ENCODE results near the gene HDAC5.
"Not testable (repeated sequence)": the region's sequence is repeated elsewhere in the genome, so short reads cannot be mapped to it uniquely, and the experiment has no call there.

HDAC5 gene

GRCh38 chr17:44063704-44064639 lies 59.5 kb downstream of the HDAC5 start:
- no peak for DNase-seq

- no peak for DNase-seq
Observed at GRCh38 chr17:44062871-44063270, 60.6 kb downstream of the HDAC5 start.

DNA sequence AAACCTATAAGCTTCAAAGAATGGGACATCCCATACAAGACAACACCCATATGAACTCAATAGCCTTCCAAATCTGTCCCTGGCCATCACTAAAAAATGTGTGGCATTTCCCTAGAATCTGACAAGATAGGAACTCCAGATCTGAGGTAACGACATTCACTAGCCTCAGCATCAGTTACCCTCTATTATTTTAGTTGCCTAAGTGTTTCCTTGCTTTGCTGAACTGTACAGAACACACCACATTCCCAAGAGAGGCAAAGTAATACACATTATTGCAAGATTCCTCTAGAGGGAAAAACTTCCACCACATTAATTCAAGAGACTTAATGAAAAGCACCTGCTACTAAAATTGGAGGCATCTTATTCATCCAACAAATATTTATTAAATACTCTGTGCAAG lies 62.0 kb downstream of the HDAC5 start:
- DNase-seq = no peak

- no peak for DNase-seq
Observed at GRCh38 chr17:44059101-44059892, 64.1 kb downstream of the HDAC5 start.

DNA sequence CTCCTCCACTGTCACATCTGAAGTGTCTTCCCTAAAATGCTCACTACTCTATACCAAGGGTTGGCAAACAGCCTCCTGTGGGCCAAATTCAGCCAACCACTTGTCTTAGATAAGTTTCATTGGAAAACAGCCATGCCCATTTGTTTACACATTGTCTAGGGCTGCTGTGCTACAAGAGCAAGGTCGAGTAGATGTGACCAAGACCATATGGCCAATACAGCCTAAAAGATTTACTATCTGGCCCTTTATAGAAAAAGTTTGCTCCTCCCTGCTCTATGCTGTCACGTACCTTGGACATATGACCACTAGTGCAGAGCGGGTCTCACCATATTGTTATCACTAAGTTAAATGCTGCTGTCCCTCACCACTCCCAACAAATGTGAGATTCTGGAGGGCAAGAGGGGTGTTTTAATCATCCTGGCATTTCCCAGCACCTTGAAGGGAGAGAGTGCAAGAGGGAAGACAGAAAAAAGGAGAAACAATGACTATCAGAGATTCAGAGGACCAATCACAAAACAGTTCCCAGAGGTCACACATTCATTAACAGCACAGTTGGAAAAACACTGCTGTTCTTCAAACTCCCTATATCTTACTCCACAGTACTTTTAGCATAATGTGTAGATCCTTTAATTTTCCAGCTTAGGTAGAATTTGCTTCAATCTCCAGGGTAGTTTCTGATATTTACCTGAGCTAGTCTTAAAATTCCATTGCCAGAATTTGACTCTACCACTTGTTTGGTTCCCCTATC lies 70.1 kb downstream of the HDAC5 start:
- no peak for DNase-seq

GRCh38 chr17:44049294-44050060 lies 74.0 kb downstream of the HDAC5 start:
- no peak for DNase-seq

- not testable (repeated sequence) for DNase-seq
Observed at GRCh38 chr17:44046893-44047292, 76.5 kb downstream of the HDAC5 start.

DNA sequence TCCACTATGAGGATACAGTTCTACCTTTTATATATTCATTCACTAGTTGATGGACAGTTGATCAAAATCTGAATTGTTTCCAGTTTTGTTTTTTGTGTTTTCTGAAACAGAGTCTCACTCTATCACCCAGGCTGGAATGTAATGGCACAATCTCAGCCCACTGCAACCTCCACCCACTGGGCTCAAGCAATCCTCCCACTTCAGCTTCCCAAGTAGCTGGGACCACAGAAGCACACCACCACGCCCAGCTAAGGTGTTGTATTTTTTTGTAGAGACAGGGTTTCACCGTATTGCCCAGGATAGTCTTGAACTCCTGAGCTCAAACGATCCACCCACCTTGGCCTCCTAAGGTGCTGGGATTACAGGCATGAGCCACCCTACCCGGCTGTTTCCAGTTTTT lies 78.0 kb downstream of the HDAC5 start:
- DNase-seq = no peak

- DNase-seq = no peak
Observed at GRCh38 chr17:44044071-44044470, 79.4 kb downstream of the HDAC5 start.

- DNase-seq = no peak
Observed at GRCh38 chr17:44043272-44043696, 80.2 kb downstream of the HDAC5 start.

- no peak for DNase-seq
Observed at GRCh38 chr17:44039829-44040635, 83.4 kb downstream of the HDAC5 start.

- DNase-seq = no peak
Observed at GRCh38 chr17:44038604-44039011, 84.8 kb downstream of the HDAC5 start.

DNA sequence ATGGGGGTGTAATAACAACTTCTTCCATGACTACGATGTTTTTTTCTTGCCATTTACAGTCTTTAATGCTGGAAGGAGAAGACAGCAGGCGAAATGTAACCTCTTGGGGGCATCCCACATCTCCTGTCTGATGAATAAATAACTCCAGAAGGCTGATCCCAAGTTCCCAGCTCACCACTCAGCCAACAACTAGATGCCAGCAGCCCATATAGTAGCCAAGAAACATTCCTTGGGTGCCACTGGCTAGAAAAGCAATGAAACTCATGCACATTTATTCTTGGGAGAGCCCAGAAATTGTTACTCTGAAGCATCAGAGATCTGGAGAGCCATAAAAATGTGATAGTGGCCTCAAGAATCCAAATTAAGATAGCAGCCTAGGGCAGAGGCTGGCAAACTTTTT lies 86.0 kb downstream of the HDAC5 start:
- no peak for DNase-seq

- DNase-seq = not testable (repeated sequence)
Observed at GRCh38 chr17:44034688-44035087, 88.8 kb downstream of the HDAC5 start.

DNA sequence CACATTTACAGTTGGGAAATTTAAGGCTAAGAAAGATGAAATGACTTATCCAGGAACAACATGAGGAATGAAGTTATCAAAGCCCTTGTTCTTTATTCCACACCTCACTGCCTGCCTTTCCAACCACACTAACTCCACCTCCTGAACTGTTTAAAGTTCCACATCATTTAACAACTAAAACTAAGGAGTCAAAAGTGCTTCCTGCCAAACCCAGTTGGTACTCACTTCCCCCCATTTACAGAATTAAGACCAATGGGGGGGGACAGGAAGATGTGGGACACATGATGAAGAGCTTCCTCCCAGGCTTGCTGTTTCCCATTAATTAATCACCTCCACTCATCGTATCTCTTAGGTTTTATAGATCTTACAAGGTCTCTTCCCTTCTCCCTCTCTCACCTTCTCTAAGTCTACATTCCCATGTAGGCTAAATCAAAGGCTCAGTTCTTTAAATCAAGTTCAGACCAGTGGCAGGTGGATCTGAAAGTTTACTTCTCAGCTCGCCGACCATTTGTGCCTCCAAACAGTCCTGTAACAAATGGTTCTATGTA lies 89.5 kb downstream of the HDAC5 start:
- no peak for DNase-seq

GRCh38 chr17:44030482-44030881 lies 93.0 kb downstream of the HDAC5 start:
- DNase-seq = no peak

DNA sequence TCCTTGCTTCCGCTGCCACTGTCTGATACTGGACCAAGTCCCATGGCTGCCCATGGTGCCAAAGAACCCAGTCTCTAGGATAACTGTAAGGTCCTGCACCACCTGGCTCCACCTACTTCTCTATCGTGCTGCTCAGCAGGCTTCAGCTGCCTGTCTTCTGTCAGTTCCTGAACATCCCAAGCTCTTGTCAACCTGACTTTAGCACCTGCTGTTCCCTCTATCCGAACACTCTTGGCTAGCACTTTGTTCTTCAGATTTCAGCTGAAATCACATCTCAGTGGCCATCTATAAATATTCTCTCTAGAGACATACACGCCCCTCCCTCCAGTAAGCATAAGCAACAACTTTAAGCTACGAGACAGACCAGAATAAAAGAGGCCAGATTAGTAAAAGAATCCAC lies 93.7 kb downstream of the HDAC5 start:
- DNase-seq = no peak

All from activated CD8-positive, alpha-beta memory T cell treated with anti-CD3 and anti-CD28 coated beads, Interleukin-2, amount 50 U/mL, for 48 hours (primary cell).